HG03378 (cell line): ENCODE data around the gene MEGF10.

Source experiments
- ATAC-seq: cut with Tn5 transposase; IDR thresholded peaks from one replicate; pipeline ENCODE4 v1.9.1; 2021; ENCODE audit warnings: mild to moderate bottlenecking, moderate library complexity; ENCODE audit not compliant: unreplicated experiment

MEGF10 gene

GRCh38 chr5:127367029-127367428 is 76.4 kb downstream of the MEGF10 start:
- ATAC-seq: no peak

- ATAC-seq: no peak
These were observed 77.4 kb downstream of the MEGF10 start for GRCh38 chr5:127367946-127368465.

GRCh38 chr5:127369796-127370195 is 79.2 kb downstream of the MEGF10 start:
- no peak for ATAC-seq

- no peak for ATAC-seq
These were observed 80.0 kb downstream of the MEGF10 start for GRCh38 chr5:127370631-127371030.

- ATAC-seq: no peak
These were observed 83.4 kb downstream of the MEGF10 start for GRCh38 chr5:127373858-127374491.

GRCh38 chr5:127375124-127375523 is 84.5 kb downstream of the MEGF10 start:
- no peak for ATAC-seq

GRCh38 chr5:127375544-127376091 is 85.0 kb downstream of the MEGF10 start:
- ATAC-seq: no peak

- no peak for ATAC-seq
These were observed 87.1 kb downstream of the MEGF10 start for GRCh38 chr5:127377651-127378050.

- no peak for ATAC-seq
These were observed 95.3 kb downstream of the MEGF10 start for GRCh38 chr5:127385936-127386335.

- ATAC-seq: no peak
These were observed 96.0 kb downstream of the MEGF10 start for GRCh38 chr5:127386557-127386956.

GRCh38 chr5:127389601-127390000 is 99.0 kb downstream of the MEGF10 start:
- ATAC-seq: no peak

GRCh38 chr5:127392762-127393161 is 102.2 kb downstream of the MEGF10 start:
- no peak for ATAC-seq

GRCh38 chr5:127396490-127397155 is 106.0 kb downstream of the MEGF10 start:
- no peak for ATAC-seq

GRCh38 chr5:127398508-127398907 is 107.9 kb downstream of the MEGF10 start:
- ATAC-seq: no peak

GRCh38 chr5:127399068-127399467 is 108.5 kb downstream of the MEGF10 start:
- no peak for ATAC-seq

- no peak for ATAC-seq
These were observed 109.9 kb downstream of the MEGF10 start for GRCh38 chr5:127400539-127400938.

- no peak for ATAC-seq
These were observed 110.5 kb downstream of the MEGF10 start for GRCh38 chr5:127400946-127401670.

- ATAC-seq: no peak
These were observed 111.8 kb downstream of the MEGF10 start for GRCh38 chr5:127402361-127402760.

GRCh38 chr5:127404190-127404589 is 113.6 kb downstream of the MEGF10 start:
- ATAC-seq: no peak

GRCh38 chr5:127406326-127407121 is 115.9 kb downstream of the MEGF10 start:
- no peak for ATAC-seq
